WTC11 (cell line): ENCODE data around the gene GPR158. TPM values are rescaled to one million over a fixed set of nuclear protein-coding genes. Genes with fewer than 3 reads are reported as not detected.

Experiments
- ATAC-seq: fragments of 200-7000 bp; cut with Tn5 transposase; 2 replicates; pipeline ENCODE4 v1.10.0; 2021; ENCODE audit warnings: mild to moderate bottlenecking, moderate library complexity
- CTCF ChIA-PET: fragments of 300-600 bp; sonication (Branson Sonifier 250); formaldehyde crosslinking; loops from one replicate; lab custom pipeline; 2021; ENCODE audit warnings: antibody characterized with exemption; lab: Charles Lee
- POLR2A ChIA-PET: fragments of 350-600 bp; sonication (Branson Sonifier 250); formaldehyde crosslinking; loops from one replicate; lab custom pipeline; 2021; ENCODE audit warnings: antibody characterized with exemption; lab: Charles Lee
- DNase-seq: peaks from one replicate; pipeline ENCODE4 v3.0.0; 2021; ENCODE audit warnings: low spot score
- H3K27ac Mint-ChIP-seq: 2 replicates; pipeline ENCODE4 v1.8.0; 2021; ENCODE audit warnings: mixed read lengths
- H3K27me3 Mint-ChIP-seq: 2 replicates; pipeline ENCODE4 v1.8.0; 2021; ENCODE audit warnings: low read depth, mild to moderate bottlenecking, moderate library complexity, mixed read lengths
- H3K36me3 Mint-ChIP-seq: 2 replicates; pipeline ENCODE4 v1.8.0; 2021; ENCODE audit warnings: mixed read lengths
- H3K4me1 Mint-ChIP-seq: 2 replicates; pipeline ENCODE4 v1.8.0; 2022; ENCODE audit warnings: mixed read lengths
- H3K4me3 Mint-ChIP-seq: 2 replicates; pipeline ENCODE4 v1.8.0; 2021; ENCODE audit warnings: mild to moderate bottlenecking, moderate library complexity, mixed read lengths
- H3K9me3 Mint-ChIP-seq: 2 replicates; pipeline ENCODE4 v1.8.0; 2021; ENCODE audit warnings: mixed read lengths
- AR ChIP-seq: fragments of 250-450 bp; sonication (Bioruptor Pico); IDR thresholded peaks from 2 replicates; pipeline ENCODE4 v1.9.0; 2021; ENCODE audit warnings: mild to moderate bottlenecking
- ATF1 ChIP-seq: sonication (generic); formaldehyde crosslinking; IDR thresholded peaks from 2 replicates; pipeline ENCODE4 v1.8.1; 2023; ENCODE audit warnings: mild to moderate bottlenecking, moderate library complexity, missing genetic modification reagents
- CREM ChIP-seq: sonication (generic); formaldehyde crosslinking; IDR thresholded peaks from 2 replicates; pipeline ENCODE4 v1.8.1; 2022; ENCODE audit warnings: mild to moderate bottlenecking, missing genetic modification reagents, moderate library complexity
- E2F4 ChIP-seq: sonication (generic); formaldehyde crosslinking; IDR thresholded peaks from 2 replicates; pipeline ENCODE4 v1.8.1; 2022; ENCODE audit warnings: low read depth, mild to moderate bottlenecking, moderate library complexity, missing genetic modification reagents, borderline replicate concordance
- FOXP4 ChIP-seq: sonication (generic); formaldehyde crosslinking; IDR thresholded peaks from 2 replicates; pipeline ENCODE4 v1.8.0; 2022; ENCODE audit warnings: mild to moderate bottlenecking, missing genetic modification reagents
- JUN ChIP-seq: sonication (generic); formaldehyde crosslinking; IDR thresholded peaks from 2 replicates; pipeline ENCODE4 v1.8.0; 2023; ENCODE audit warnings: mild to moderate bottlenecking, missing genetic modification reagents
- RELA ChIP-seq: sonication (generic); formaldehyde crosslinking; IDR thresholded peaks from 2 replicates; pipeline ENCODE4 v1.8.1; 2022; ENCODE audit warnings: missing genetic modification reagents, mild to moderate bottlenecking, borderline replicate concordance
- TCF7 ChIP-seq: sonication (generic); formaldehyde crosslinking; IDR thresholded peaks from 2 replicates; pipeline ENCODE4 v1.8.0; 2022; ENCODE audit warnings: mild to moderate bottlenecking, low read depth, missing genetic modification reagents, moderate library complexity
- TEAD1 ChIP-seq: sonication (generic); formaldehyde crosslinking; IDR thresholded peaks from 2 replicates; pipeline ENCODE4 v1.8.0; 2022; ENCODE audit warnings: mild to moderate bottlenecking, missing genetic modification reagents
- TP53 ChIP-seq: sonication (generic); formaldehyde crosslinking; IDR thresholded peaks from 2 replicates; pipeline ENCODE4 v1.8.1; 2023; ENCODE audit warnings: mild to moderate bottlenecking, missing genetic modification reagents
- ZNF423 ChIP-seq: fragments of 250-450 bp; sonication (Bioruptor Pico); IDR thresholded peaks from 2 replicates; pipeline ENCODE4 v2.1.2; 2022; ENCODE audit warnings: mild to moderate bottlenecking, moderate library complexity
- ZNF425 ChIP-seq: fragments of 250-450 bp; sonication (Bioruptor Pico); conservative IDR thresholded peaks from 2 replicates; pipeline ENCODE4 v1.9.0; 2021; ENCODE audit warnings: mild to moderate bottlenecking
- ZNF671 ChIP-seq: fragments of 250-450 bp; sonication (Bioruptor Pico); IDR thresholded peaks from 2 replicates; pipeline ENCODE4 v1.8.0; 2021; ENCODE audit warnings: mild to moderate bottlenecking
- total RNA-seq: library from RNA; stranded (reverse); gene quantifications from 3 replicates; pipeline ENCODE4 v1.2.3, GENCODE V29; 2021
- TF ChIP-seq, protein P1 (sequence below): fragments of 250-450 bp; sonication (Bioruptor Pico); IDR thresholded peaks from 2 replicates; pipeline ENCODE4 v1.9.0; 2021; ENCODE audit warnings: mild to moderate bottlenecking, borderline replicate concordance
- TF ChIP-seq, protein P2 (sequence below): sonication (generic); formaldehyde crosslinking; IDR thresholded peaks from 2 replicates; pipeline ENCODE4 v1.8.1; 2022; ENCODE audit warnings: mild to moderate bottlenecking, missing genetic modification reagents, moderate library complexity, borderline replicate concordance
- TF ChIP-seq, protein P3 (sequence below): sonication (generic); formaldehyde crosslinking; IDR thresholded peaks from 2 replicates; pipeline ENCODE4 v1.8.0; 2023; ENCODE audit warnings: missing genetic modification reagents

Gene GPR158
- total RNA-seq, 1 experiment from 2014 or later = 0.63 TPM

- no peak for TF ChIP-seq TP53 (CRISPR knock-in tag)
- no peak for TF ChIP-seq AR (CRISPR knock-in tag)
- TF ChIP-seq, protein P1, sequence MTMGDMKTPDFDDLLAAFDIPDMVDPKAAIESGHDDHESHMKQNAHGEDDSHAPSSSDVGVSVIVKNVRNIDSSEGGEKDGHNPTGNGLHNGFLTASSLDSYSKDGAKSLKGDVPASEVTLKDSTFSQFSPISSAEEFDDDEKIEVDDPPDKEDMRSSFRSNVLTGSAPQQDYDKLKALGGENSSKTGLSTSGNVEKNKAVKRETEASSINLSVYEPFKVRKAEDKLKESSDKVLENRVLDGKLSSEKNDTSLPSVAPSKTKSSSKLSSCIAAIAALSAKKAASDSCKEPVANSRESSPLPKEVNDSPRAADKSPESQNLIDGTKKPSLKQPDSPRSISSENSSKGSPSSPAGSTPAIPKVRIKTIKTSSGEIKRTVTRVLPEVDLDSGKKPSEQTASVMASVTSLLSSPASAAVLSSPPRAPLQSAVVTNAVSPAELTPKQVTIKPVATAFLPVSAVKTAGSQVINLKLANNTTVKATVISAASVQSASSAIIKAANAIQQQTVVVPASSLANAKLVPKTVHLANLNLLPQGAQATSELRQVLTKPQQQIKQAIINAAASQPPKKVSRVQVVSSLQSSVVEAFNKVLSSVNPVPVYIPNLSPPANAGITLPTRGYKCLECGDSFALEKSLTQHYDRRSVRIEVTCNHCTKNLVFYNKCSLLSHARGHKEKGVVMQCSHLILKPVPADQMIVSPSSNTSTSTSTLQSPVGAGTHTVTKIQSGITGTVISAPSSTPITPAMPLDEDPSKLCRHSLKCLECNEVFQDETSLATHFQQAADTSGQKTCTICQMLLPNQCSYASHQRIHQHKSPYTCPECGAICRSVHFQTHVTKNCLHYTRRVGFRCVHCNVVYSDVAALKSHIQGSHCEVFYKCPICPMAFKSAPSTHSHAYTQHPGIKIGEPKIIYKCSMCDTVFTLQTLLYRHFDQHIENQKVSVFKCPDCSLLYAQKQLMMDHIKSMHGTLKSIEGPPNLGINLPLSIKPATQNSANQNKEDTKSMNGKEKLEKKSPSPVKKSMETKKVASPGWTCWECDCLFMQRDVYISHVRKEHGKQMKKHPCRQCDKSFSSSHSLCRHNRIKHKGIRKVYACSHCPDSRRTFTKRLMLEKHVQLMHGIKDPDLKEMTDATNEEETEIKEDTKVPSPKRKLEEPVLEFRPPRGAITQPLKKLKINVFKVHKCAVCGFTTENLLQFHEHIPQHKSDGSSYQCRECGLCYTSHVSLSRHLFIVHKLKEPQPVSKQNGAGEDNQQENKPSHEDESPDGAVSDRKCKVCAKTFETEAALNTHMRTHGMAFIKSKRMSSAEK (CRISPR knock-in tag) = no peak
- no peak for TF ChIP-seq RELA
- no peak for TF ChIP-seq ZNF425
- TF ChIP-seq, protein P2, sequence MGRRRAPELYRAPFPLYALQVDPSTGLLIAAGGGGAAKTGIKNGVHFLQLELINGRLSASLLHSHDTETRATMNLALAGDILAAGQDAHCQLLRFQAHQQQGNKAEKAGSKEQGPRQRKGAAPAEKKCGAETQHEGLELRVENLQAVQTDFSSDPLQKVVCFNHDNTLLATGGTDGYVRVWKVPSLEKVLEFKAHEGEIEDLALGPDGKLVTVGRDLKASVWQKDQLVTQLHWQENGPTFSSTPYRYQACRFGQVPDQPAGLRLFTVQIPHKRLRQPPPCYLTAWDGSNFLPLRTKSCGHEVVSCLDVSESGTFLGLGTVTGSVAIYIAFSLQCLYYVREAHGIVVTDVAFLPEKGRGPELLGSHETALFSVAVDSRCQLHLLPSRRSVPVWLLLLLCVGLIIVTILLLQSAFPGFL (CRISPR knock-in tag) = no peak
- TF ChIP-seq TEAD1 (CRISPR knock-in tag) = no peak
- no peak for TF ChIP-seq ZNF671 (CRISPR knock-in tag)
Measured at GRCh38 chr10:25177093-25177753, 2.4 kb downstream of the GPR158 start (continued).

DNA sequence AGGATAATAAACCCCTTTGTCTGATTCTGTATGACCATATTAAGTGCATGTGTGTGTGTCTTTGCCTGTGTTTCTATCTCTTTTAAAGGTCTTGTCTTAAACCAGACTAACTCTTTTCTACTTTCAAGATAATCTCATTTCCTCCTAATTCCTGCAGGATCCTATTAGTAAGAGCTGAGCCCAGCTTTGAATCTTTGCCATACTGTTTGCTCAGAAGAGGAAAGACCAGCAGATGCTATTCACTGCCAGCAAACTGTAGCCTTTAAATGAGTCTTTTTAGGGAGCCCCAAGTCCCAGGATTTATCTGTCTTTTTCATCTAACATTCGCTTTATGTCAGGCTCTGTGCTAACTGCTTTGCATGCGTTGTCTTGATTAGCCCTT, 2.9 kb downstream of the GPR158 start:
- POLR2A ChIA-PET = no interaction called here
- peaks cover 11% of the 10 kb centered on the region for H3K4me1 Mint-ChIP-seq
- ATAC-seq = no peak
- no peaks in the 10 kb centered on the region for H3K36me3 Mint-ChIP-seq
- no peak overlapping the region for H3K27ac Mint-ChIP-seq
- H3K9me3 Mint-ChIP-seq = no peaks in the 10 kb centered on the region
- no peak for TF ChIP-seq FOXP4 (CRISPR knock-in tag)
- no peak for TF ChIP-seq CREM
- no peak for TF ChIP-seq TP53 (CRISPR knock-in tag)
- TF ChIP-seq, protein P3, sequence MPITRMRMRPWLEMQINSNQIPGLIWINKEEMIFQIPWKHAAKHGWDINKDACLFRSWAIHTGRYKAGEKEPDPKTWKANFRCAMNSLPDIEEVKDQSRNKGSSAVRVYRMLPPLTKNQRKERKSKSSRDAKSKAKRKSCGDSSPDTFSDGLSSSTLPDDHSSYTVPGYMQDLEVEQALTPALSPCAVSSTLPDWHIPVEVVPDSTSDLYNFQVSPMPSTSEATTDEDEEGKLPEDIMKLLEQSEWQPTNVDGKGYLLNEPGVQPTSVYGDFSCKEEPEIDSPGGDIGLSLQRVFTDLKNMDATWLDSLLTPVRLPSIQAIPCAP (CRISPR knock-in tag) = no peak
- TF ChIP-seq JUN (CRISPR knock-in tag) = no peak
- TF ChIP-seq ATF1 (CRISPR knock-in tag) = no peak
- TF ChIP-seq E2F4 (CRISPR knock-in tag) = no peak
- TF ChIP-seq ZNF423 (CRISPR knock-in tag) = no peak
- TF ChIP-seq TCF7 (CRISPR knock-in tag) = no peak
- TF ChIP-seq, all 79 proteins: peak for 0
- Mint-ChIP-seq H3K4me3 (no peak overlapping the region), H3K27me3 (peaks cover 57% of the 10 kb centered on the region)
- CTCF ChIA-PET = no interaction called here
- no peak for DNase-seq
